SU-DHL-6 (cell line): ENCODE results near the gene RAB14.
A peak's percentile ranks its signal among the peaks of the same experiment; 100 is the strongest.

Experiments
- H2AFZ ChIP-seq: fragments of 200-600 bp; sonication (generic); 2 replicates; pipeline ENCODE4 v1.6.1; 2014; ENCODE audit warnings: low read depth, mild to moderate bottlenecking, moderate library complexity, mixed read lengths, antibody characterized with exemption, low read length; ENCODE audit not compliant: severe bottlenecking
- H3F3A ChIP-seq: fragments of 200-600 bp; shearing (Covaris generic); 2 replicates; pipeline ENCODE4 v1.6.0; 2016; ENCODE audit warnings: antibody characterized with exemption, mild to moderate bottlenecking; ENCODE audit not compliant: insufficient read depth
- H3K27ac ChIP-seq: fragments of 200-600 bp; sonication (generic); 2 replicates; pipeline ENCODE4 v1.5.1; 2016; ENCODE audit warnings: low read depth, mild to moderate bottlenecking, low read length, moderate library complexity, mixed read lengths
- H3K27me3 ChIP-seq: fragments of 200-600 bp; sonication (generic), shearing (Covaris generic); 2 replicates; pipeline ENCODE4 v1.6.0; 2014; ENCODE audit warnings: mild to moderate bottlenecking, low read length
- H3K36me3 ChIP-seq: fragments of 200-600 bp; sonication (generic); 2 replicates; pipeline ENCODE4 v1.6.1; 2014; ENCODE audit warnings: mild to moderate bottlenecking, low read length, mixed read lengths
- H3K4me2 ChIP-seq: fragments of 300-600, 200-600 bp; shearing (Covaris generic), sonication (generic); 2 replicates; pipeline ENCODE4 v1.6.0; 2014; ENCODE audit warnings: low read length, low read depth, mild to moderate bottlenecking; ENCODE audit not compliant: poor library complexity, severe bottlenecking
- H3K4me3 ChIP-seq: fragments of 200-600 bp; sonication (generic); 2 replicates; pipeline ENCODE4 v1.5.1; 2014; ENCODE audit warnings: antibody characterized with exemption, low read length, mild to moderate bottlenecking, mixed read lengths; ENCODE audit not compliant: insufficient read depth, poor library complexity, severe bottlenecking
- H3K79me2 ChIP-seq: fragments of 200-600 bp; sonication (generic); 2 replicates; pipeline ENCODE4 v1.6.1; 2014; ENCODE audit warnings: mild to moderate bottlenecking, low read length, moderate library complexity; ENCODE audit not compliant: insufficient read depth
- H3K9ac ChIP-seq: fragments of 200-600 bp; sonication (generic); 2 replicates; pipeline ENCODE4 v1.7.0; 2014; ENCODE audit warnings: mild to moderate bottlenecking, low read length
- H3K9me2 ChIP-seq: fragments of 200-600 bp; sonication (generic); replicated peaks from 2 replicates; pipeline ENCODE4 v1.6.1; 2014; ENCODE audit warnings: low read length; ENCODE audit not compliant: insufficient read depth
- H3K9me3 ChIP-seq: fragments of 200-600 bp; sonication (generic); 2 replicates; pipeline ENCODE4 v1.6.1; 2014; ENCODE audit warnings: low read length, mixed read lengths; ENCODE audit not compliant: insufficient read depth
- H4K20me1 ChIP-seq: fragments of 200-600 bp; sonication (generic); 2 replicates; pipeline ENCODE4 v1.6.1; 2014; ENCODE audit warnings: low read depth, mild to moderate bottlenecking, antibody characterized with exemption, low read length, moderate library complexity, mixed read lengths
- CTCF ChIP-seq: fragments of 200-600 bp; sonication (generic); IDR thresholded peaks from one replicate; pipeline ENCODE4 v1.5.1; 2017; ENCODE audit warnings: antibody characterized with exemption, mild to moderate bottlenecking, low read length, moderate library complexity; ENCODE audit not compliant: insufficient read depth, poor library complexity, severe bottlenecking
- EZH2phosphoT487 ChIP-seq: fragments of 200-600 bp; sonication (generic), shearing (Covaris generic); conservative IDR thresholded peaks from 2 replicates; pipeline ENCODE4 v1.6.1; 2018; ENCODE audit warnings: mild to moderate bottlenecking, antibody characterized with exemption, low read length, moderate library complexity, mixed read lengths

The RAB14 gene

DNA sequence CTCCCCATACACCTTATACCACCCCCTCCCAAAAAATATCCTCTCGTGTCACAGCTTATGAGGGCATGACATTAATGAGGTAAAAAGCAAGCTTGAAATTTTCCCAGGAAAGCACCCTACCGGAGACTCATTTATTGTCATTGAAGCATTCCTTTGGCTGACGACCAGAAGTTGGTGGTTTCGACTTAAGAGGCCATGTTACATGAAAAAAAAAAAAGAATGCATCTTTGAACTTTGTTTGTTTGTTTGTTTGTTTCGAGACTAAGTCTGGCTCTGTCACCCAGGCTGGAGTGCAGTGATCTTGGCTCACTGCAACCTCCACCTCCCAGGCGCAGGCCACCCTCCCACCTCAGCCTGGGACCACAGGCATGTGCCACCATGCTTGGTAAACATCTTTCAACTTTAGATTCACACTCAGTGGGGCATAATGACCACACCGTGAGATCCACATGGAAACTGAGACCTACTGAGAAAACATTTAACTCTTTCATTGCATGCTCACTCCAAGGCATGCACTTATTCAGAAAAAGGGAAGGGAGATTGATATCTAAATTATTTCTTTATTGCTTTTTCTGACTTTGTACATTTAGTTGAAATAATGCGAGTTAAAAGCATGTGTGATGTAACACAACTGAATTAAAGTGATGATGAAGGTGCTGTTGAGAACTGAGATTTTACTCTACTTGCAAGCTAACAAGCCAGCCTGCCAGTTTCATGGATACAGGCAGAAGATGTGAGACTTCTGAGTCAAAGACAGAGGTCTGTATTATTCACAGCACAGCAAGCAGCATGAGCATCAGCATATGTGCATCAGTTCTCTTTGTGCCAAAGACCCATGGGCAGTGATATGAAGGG is 5.1 kb upstream of the RAB14 start:
- no peaks in the 10 kb centered on the region for H3K36me3 ChIP-seq
- no peaks in the 10 kb centered on the region for H3K9me3 ChIP-seq
- no peaks in the 10 kb centered on the region for H4K20me1 ChIP-seq
- H2AFZ ChIP-seq: peak overlapping the region; percentile 64
- no peaks in the 10 kb centered on the region for H3K9me2 ChIP-seq
- peak overlapping the region; percentile 43 for H3K4me3 ChIP-seq
- peak overlapping the region; percentile 86 for H3K27ac ChIP-seq
- H3K27me3 ChIP-seq: no peaks in the 10 kb centered on the region
- 0 out of 2 replicates have a peak, but pooled peaks cover 5% of the 10 kb centered on the region for H3K79me2 ChIP-seq
- H3K9ac ChIP-seq: peak overlapping the region; percentile 47
- TF ChIP-seq EZH2phosphoT487 (no peak), CTCF (no peak)
- H3K4me2 ChIP-seq: peak overlapping the region; percentile 75
- peaks cover 6% of the 10 kb centered on the region; the same call in 1 of the 2 replicates for H3F3A ChIP-seq

GRCh38 chr9:121204611-121205010 is 2.9 kb upstream of the RAB14 start:
- H2AFZ ChIP-seq: no peak overlapping the region
- peaks cover 6% of the 10 kb centered on the region; the same call in 1 of the 2 replicates for H3F3A ChIP-seq
- H3K9ac ChIP-seq: no peak overlapping the region
- no peak overlapping the region for H3K4me3 ChIP-seq
- H3K27me3 ChIP-seq: no peaks in the 10 kb centered on the region
- H3K4me2 ChIP-seq: no peak overlapping the region
- H3K9me3 ChIP-seq: no peaks in the 10 kb centered on the region
- peaks cover 26% of the 10 kb centered on the region for H3K79me2 ChIP-seq
- H3K9me2 ChIP-seq: no peaks in the 10 kb centered on the region
- H3K27ac ChIP-seq: no peak overlapping the region
- peaks cover 10% of the 10 kb centered on the region; the same call in 1 of the 2 replicates for H4K20me1 ChIP-seq
- 0 out of 2 replicates have a peak, but pooled peaks cover 3% of the 10 kb centered on the region for H3K36me3 ChIP-seq
- no peak for TF ChIP-seq CTCF
- TF ChIP-seq EZH2phosphoT487: no peak

DNA sequence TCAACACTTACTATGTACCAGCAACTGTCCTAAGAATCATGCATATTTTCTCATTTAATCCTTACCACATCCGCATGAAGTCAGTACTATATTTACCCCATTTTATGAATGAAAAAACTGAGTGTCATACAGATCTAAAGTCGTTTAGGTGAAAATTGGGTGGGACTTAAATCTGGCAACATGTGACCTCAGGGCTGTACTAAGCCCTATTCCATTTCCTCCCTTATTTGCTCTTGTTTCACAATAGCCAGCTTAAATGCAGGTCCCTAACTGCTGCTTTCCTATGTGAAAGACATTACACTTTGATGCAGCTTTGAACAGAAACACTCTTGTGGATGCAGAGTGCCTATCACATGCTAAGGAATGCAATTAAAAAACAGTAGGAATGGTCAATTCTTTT is 2.5 kb upstream of the RAB14 start:
- H2AFZ ChIP-seq: no peak overlapping the region
- 0 out of 2 replicates have a peak, but pooled peaks cover 3% of the 10 kb centered on the region for H3K36me3 ChIP-seq
- H4K20me1 ChIP-seq: peaks cover 13% of the 10 kb centered on the region
- H3K4me3 ChIP-seq: no peak overlapping the region
- H3K27me3 ChIP-seq: no peaks in the 10 kb centered on the region
- H3K9me3 ChIP-seq: no peaks in the 10 kb centered on the region
- H3K4me2 ChIP-seq: no peak overlapping the region
- H3K9me2 ChIP-seq: no peaks in the 10 kb centered on the region
- TF ChIP-seq CTCF (no peak), EZH2phosphoT487 (no peak)
- peaks cover 8% of the 10 kb centered on the region; the same call in 1 of the 2 replicates for H3F3A ChIP-seq
- no peak overlapping the region for H3K27ac ChIP-seq
- H3K9ac ChIP-seq: no peak overlapping the region
- H3K79me2 ChIP-seq: peaks cover 31% of the 10 kb centered on the region
